ENCODE results near the gene AP2A2. TPM values are rescaled to one million over a fixed set of nuclear protein-coding genes. Genes with fewer than 3 reads are reported as not detected.

The AP2A2 gene
- total RNA-seq, 1 experiment from 2014 or later = 123 TPM

GRCh38 chr11:894575-895201, 31.0 kb upstream of the AP2A2 start:
- Histone ChIP-seq H3K36me3 (ENCODE audit: control insufficient read depth, insufficient read depth, low read length) (peaks cover 4% of the 10 kb centered on the region; the same call in 1 of the 2 replicates), H3K27ac (ENCODE audit: low read length) (no peak overlapping the region), H3K4me1 (ENCODE audit: control insufficient read depth, insufficient read depth, low read length) (peaks cover 19% of the 10 kb centered on the region), H3K9me3 (ENCODE audit: control insufficient read depth, insufficient read depth, low read depth, low read length) (no peaks in the 10 kb centered on the region), H3K27me3 (ENCODE audit: control insufficient read depth, insufficient read depth, low read length) (no peaks in the 10 kb centered on the region), H3K4me3 (ENCODE audit: low read depth in 2 of 2, low read length in 2 of 2) (no peak overlapping the region)
- peak; percentile 50 for ATAC-seq
- POLR2A ChIA-PET = no interaction called here
- TF ChIP-seq CTCF (IDR thresholded peaks at IDR 0.05) (peak; percentile 23; the same call in 1 of the 2 replicates), TCF7L2 (IDR thresholded peaks at IDR 0.05; ENCODE audit: low read depth, low read length) (no peak)
- in situ Hi-C loops (cut with HindIII; ENCODE audit: low pct_unique_long_range_greater_than_20kb, low sequenced_read_pairs) (no loop called here), intact Hi-C loops (cut with micrococcal nuclease; ENCODE audit: unreplicated experiment) (no loop called here)
- CTCF ChIA-PET = interaction anchor here (0.7 to 1.2 kb wide), 3 partner anchors 13 to 61 kb away, joined by 3 to 17 read pairs (median 4); no protein-coding TSS in a partner anchor
- no peak for DNase-seq (ENCODE audit: low read depth, low spot score)
- BruUV-seq (replicated peaks) = no TSS peak

GRCh38 chr11:895331-896110, 30.1 kb upstream of the AP2A2 start:
- TF ChIP-seq POLR2AphosphoS5 (IDR thresholded peaks at IDR 0.05; ENCODE audit: low read depth, low read length) (no peak), REST (IDR thresholded peaks at IDR 0.05; ENCODE audit: insufficient read depth in 1 of 2, low read depth in 2 of 2, low read length in 1 of 2) (no peak), SIN3A (IDR thresholded peaks at IDR 0.05; ENCODE audit: borderline replicate concordance, insufficient read depth, low read depth, low read length) (no peak), TCF7L2 (IDR thresholded peaks at IDR 0.05; ENCODE audit: low read depth, low read length) (no peak)
- DNase-seq (ENCODE audit: low read depth, low spot score) = no peak
- CTCF ChIA-PET = interaction anchor here (0.7 to 1.2 kb wide), 3 partner anchors 10 to 61 kb away, joined by 3 to 4 read pairs (median 3); no protein-coding TSS in a partner anchor
- H3K27me3 ChIP-seq (ENCODE audit: control insufficient read depth, insufficient read depth, low read length) = no peaks in the 10 kb centered on the region
- no peaks in the 10 kb centered on the region for H3K9me3 ChIP-seq (ENCODE audit: control insufficient read depth, insufficient read depth, low read depth, low read length)
- in situ Hi-C loops (cut with HindIII; ENCODE audit: low pct_unique_long_range_greater_than_20kb, low sequenced_read_pairs) = no loop called here
- H3K27ac ChIP-seq (ENCODE audit: low read length) = no peak overlapping the region
- BruUV-seq (replicated peaks) = no TSS peak
- no peak for ATAC-seq
- H3K36me3 ChIP-seq (ENCODE audit: control insufficient read depth, insufficient read depth, low read length) = peaks cover 8% of the 10 kb centered on the region; the same call in 1 of the 2 replicates
- H3K4me1 ChIP-seq (ENCODE audit: control insufficient read depth, insufficient read depth, low read length) = peaks cover 19% of the 10 kb centered on the region
- POLR2A ChIA-PET = no interaction called here
- intact Hi-C loops (cut with micrococcal nuclease; ENCODE audit: unreplicated experiment) = no loop called here
- H3K4me3 ChIP-seq (ENCODE audit: low read depth in 2 of 2, low read length in 2 of 2) = no peak overlapping the region
